Gastroesophageal sphincter (tissue), 4 donors: ENCODE results near the gene TIAM2. TPM values are rescaled to one million over a fixed set of nuclear protein-coding genes. Genes with fewer than 3 reads are reported as not detected.

Experiments used
- ATAC-seq: fragments of 150-250 bp; one replicate; pipeline ENCODE4 v1.9.1; 2016; ENCODE audit warnings: mild to moderate bottlenecking, moderate library complexity
- H3K27ac ChIP-seq, 4 donors: fragments of 200-600 bp; sonication (generic) in 3 of 4; 1 replicate in 3 of 4; 2 replicates in 1 of 4; pipeline ENCODE4 v1.5.1; 2016 to 2019
- H3K27me3 ChIP-seq: fragments of 200-600 bp; sonication (generic); one replicate; pipeline ENCODE4 v1.5.1; 2019
- H3K36me3 ChIP-seq, 2 donors: fragments of 200-600 bp; sonication (generic); one replicate each; pipeline ENCODE4 v1.5.1; 2019; ENCODE audit warnings: control low read depth in 1 of 2
- H3K4me1 ChIP-seq, 3 donors: fragments of 200-600 bp; sonication (generic); 1 replicate in 2 of 3; 2 replicates in 1 of 3; pipeline ENCODE4 v1.5.1; 2016 to 2019; ENCODE audit warnings: control low read depth in 2 of 3
- H3K4me3 ChIP-seq, 2 donors: fragments of 200-600 bp; sonication (generic); one replicate each; pipeline ENCODE4 v1.5.1; 2019; ENCODE audit warnings: mild to moderate bottlenecking in 1 of 2, moderate library complexity in 1 of 2
- H3K9me3 ChIP-seq, 3 donors: fragments of 200-600 bp; sonication (generic); one replicate each; pipeline ENCODE4 v1.5.1; 2017 to 2019; ENCODE audit warnings: control low read depth in 2 of 3
- EP300 ChIP-seq: sonication (generic); formaldehyde crosslinking; IDR thresholded peaks from one replicate; pipeline ENCODE4 v1.6.1; 2017; ENCODE audit warnings: antibody characterized with exemption, mild to moderate bottlenecking
- POLR2A ChIP-seq, 2 donors: fragments of 450-650 bp; IDR thresholded peaks; one replicate each; pipeline ENCODE4 v1.6.1; 2017; ENCODE audit warnings: antibody characterized with exemption in 2 of 2, mild to moderate bottlenecking in 2 of 2, moderate library complexity in 1 of 2
- POLR2AphosphoS5 ChIP-seq: sonication (generic); formaldehyde crosslinking; IDR thresholded peaks from one replicate; pipeline ENCODE4 v1.6.1; 2017; ENCODE audit warnings: antibody characterized with exemption
- WGBS, 2 donors: methylation state at CpG; one replicate each; pipeline ENCODE4 v1.1.5; 2018; ENCODE audit warnings: low coverage in 1 of 2; 5-methylcytosine and 5-hydroxymethylcytosine counted together
- total RNA-seq, 4 donors: library from RNA; depleted of rRNA; stranded (reverse); fragments of >200 nt; gene quantifications; one replicate each; pipeline ENCODE4 v1.1.0, GENCODE V29; 2016
- TF ChIP-seq, protein P1 (sequence below), 4 experiments: fragments of 200-600 bp in 2 of 4; fragments of 450-650 bp in 2 of 4; sonication (generic) in 1 of 4; IDR thresholded peaks; one replicate each; pipeline ENCODE4 v1.5.1; 2017 to 2019; ENCODE audit warnings: antibody characterized with exemption in 4 of 4, mild to moderate bottlenecking in 2 of 4, moderate library complexity in 2 of 4

The TIAM2 gene
- total RNA-seq, 4 donors from 2014 or later: 6.3 to 22.6 (median 14.2) TPM

DNA sequence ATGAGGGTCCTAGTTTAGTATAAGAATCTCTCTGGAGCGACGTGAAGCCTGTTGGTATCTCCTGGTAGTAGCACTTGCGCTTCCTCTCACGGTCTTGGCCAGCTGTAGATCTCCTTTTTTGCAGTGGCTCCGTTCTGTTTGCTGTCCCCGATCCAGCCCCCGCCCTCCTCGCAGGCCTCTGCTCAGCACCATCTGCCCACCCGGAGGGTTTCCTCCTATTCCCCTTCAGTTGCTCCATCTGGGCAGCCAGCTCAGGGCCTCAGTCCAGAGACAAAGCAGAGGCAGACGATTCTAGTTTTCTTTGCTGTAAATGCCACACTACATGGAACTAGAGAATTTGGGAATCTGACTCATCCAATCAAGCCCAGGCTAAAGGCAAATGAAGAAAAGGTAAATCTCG is 126.6 kb downstream of the TIAM2 start:
- H3K36me3 ChIP-seq: no peaks in the 10 kb centered on the region
- ATAC-seq: peak; percentile 39
- no peaks in the 10 kb centered on the region for H3K9me3 ChIP-seq
- peak overlapping the region in 1 of 4 donors; percentile 54 for H3K27ac ChIP-seq
- 23 to 31% methylated on average over 5 to 7 of the region's 11 CpGs for WGBS, 2 donors
- TF ChIP-seq EP300 (no peak), POLR2AphosphoS5 (no peak), POLR2A (IDR thresholded peaks at IDR 0.05) (no peak)
- TF ChIP-seq, protein P1, sequence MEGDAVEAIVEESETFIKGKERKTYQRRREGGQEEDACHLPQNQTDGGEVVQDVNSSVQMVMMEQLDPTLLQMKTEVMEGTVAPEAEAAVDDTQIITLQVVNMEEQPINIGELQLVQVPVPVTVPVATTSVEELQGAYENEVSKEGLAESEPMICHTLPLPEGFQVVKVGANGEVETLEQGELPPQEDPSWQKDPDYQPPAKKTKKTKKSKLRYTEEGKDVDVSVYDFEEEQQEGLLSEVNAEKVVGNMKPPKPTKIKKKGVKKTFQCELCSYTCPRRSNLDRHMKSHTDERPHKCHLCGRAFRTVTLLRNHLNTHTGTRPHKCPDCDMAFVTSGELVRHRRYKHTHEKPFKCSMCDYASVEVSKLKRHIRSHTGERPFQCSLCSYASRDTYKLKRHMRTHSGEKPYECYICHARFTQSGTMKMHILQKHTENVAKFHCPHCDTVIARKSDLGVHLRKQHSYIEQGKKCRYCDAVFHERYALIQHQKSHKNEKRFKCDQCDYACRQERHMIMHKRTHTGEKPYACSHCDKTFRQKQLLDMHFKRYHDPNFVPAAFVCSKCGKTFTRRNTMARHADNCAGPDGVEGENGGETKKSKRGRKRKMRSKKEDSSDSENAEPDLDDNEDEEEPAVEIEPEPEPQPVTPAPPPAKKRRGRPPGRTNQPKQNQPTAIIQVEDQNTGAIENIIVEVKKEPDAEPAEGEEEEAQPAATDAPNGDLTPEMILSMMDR (IDR thresholded peaks at IDR 0.05): no peak
- peak overlapping the region in 1 of 2 donors; percentile 32 for H3K4me3 ChIP-seq
- H3K4me1 ChIP-seq: peaks cover 0 to 10% (median 0%) of the 10 kb centered on the region in 3 donors
- no peaks in the 10 kb centered on the region for H3K27me3 ChIP-seq

DNA sequence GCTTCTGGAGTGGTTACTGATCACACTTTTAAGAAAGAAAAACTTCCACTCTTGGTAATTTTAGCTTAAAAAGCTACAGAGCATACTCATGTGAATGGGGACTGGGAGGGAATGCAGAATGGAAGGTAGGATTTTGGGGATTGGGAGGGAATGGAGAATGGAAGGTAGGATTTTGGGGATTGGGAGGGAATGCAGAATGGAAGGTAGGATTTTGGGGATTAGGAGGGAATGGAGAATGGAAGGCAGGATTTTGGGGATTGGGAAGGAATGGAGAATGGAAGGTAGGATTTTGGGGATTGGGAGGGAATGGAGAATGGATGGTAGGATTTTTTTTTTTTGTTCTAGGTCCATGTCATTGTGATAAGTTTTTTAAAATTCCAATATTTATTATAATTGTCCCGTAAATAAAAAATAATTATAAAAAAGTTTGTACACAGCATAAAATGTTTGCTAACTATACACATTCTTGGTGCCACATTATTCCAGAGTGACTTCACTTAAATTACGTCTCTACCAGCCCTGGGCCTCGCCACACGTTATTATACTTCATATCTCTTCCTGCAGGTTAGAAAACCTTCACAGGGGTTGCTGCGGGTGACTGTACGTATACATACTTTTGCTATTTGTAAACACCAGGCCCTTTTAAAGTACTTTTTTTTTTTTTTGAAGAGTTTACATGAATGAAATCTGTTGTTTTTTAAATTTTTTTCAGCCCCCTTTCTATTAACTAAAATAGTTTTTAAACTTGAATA is 127.3 kb downstream of the TIAM2 start:
- Histone ChIP-seq H3K4me1 (peaks cover 0 to 10% (median 0%) of the 10 kb centered on the region in 3 donors), H3K4me3 (no peak overlapping the region), H3K27ac (no peak overlapping the region), H3K27me3 (no peaks in the 10 kb centered on the region), H3K36me3 (no peaks in the 10 kb centered on the region), H3K9me3 (no peaks in the 10 kb centered on the region)
- TF ChIP-seq EP300 (no peak), POLR2A (IDR thresholded peaks at IDR 0.05) (no peak), POLR2AphosphoS5 (no peak)
- TF ChIP-seq, protein P1 (IDR thresholded peaks at IDR 0.05): no peak
- no peak for ATAC-seq
- WGBS, 2 donors: 94 to 97% methylated on average over 6 of the region's 6 CpGs

DNA sequence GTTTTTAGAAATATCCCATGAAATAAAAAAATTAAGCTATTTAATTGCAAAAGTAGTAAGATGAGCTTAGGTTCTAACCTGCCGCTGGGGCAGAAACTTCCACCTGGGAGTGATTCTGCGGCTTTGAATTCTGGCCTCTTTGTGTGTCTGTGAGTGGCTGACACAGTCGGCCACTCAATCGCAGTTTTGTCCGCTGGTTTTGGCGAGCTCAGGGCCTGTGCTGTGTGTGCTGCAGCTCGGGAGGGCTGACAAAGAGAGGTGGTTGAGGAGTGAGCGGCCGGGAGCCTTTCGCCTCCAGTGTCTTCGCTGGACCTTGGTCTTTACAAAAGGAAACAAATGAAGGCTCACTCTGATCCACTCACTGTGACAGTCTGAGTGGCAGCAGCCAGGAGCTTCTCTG is 128.4 kb downstream of the TIAM2 start:
- Histone ChIP-seq H3K27ac (no peak overlapping the region), H3K4me1 (peaks cover 0 to 10% (median 0%) of the 10 kb centered on the region in 3 donors), H3K27me3 (no peaks in the 10 kb centered on the region), H3K9me3 (no peaks in the 10 kb centered on the region), H3K36me3 (no peaks in the 10 kb centered on the region), H3K4me3 (no peak overlapping the region)
- TF ChIP-seq, protein P1 (IDR thresholded peaks at IDR 0.05): no peak
- TF ChIP-seq POLR2A (IDR thresholded peaks at IDR 0.05): no peak
- no peak for TF ChIP-seq POLR2AphosphoS5
- TF ChIP-seq EP300: no peak
- ATAC-seq: no peak
- WGBS, 2 donors: 89 to 93% methylated on average over 8 to 11 of the region's 11 CpGs

DNA sequence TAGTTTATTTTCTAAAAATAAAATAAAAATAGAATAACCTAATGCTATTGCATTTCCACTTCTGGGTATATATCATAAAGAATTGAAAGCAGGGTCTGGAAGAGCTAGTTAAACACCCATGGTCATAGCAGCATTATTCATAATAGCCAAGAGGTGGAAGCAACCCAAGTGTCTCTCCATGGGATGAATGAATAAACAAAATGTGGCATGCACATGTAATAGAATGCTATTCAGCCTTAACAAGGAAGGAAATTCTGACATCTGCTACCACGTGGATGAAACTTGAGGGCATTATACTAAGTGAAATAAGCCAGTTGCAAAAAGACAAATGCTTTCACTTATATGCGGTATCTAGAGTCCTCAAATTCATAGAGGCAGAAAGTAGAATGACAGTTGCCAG is 130.8 kb downstream of the TIAM2 start:
- Histone ChIP-seq H3K9me3 (no peaks in the 10 kb centered on the region), H3K27ac (no peak overlapping the region), H3K36me3 (peaks cover 0 to 6% of the 10 kb centered on the region in 2 donors), H3K27me3 (no peaks in the 10 kb centered on the region), H3K4me3 (no peak overlapping the region), H3K4me1 (peaks cover 0 to 10% (median 0%) of the 10 kb centered on the region in 3 donors)
- no peak for TF ChIP-seq POLR2AphosphoS5
- TF ChIP-seq, protein P1 (IDR thresholded peaks at IDR 0.05): no peak
- no peak for TF ChIP-seq EP300
- no peak for TF ChIP-seq POLR2A (IDR thresholded peaks at IDR 0.05)
- 58% methylated on average over 2 of the region's 2 CpGs for WGBS, 2 donors
- no peak for ATAC-seq
